Activated CD4-positive, alpha-beta T cell treated with anti-CD3 and anti-CD28 coated beads for 36 hours (primary cell): ENCODE measurements around the gene CRKL. TPM values are rescaled to one million over a fixed set of nuclear protein-coding genes. Genes with fewer than 3 reads are reported as not detected.
"Not testable (repeated sequence)": the region's sequence is repeated elsewhere in the genome, so short reads cannot be mapped to it uniquely, and the experiment has no call there.

ENCODE experiments used
- ATAC-seq: fragments of 200-7000 bp; cut with Tn5 transposase; one replicate; pipeline ENCODE4 v1.10.0; 2021; ENCODE audit warnings: mild to moderate bottlenecking, moderate library complexity
- CTCF ChIA-PET: fragments of 350-600 bp; sonication (Branson Sonifier 250); formaldehyde crosslinking; loops from one replicate; lab custom pipeline; 2021; ENCODE audit warnings: antibody characterized with exemption; lab: Charles Lee
- POLR2A ChIA-PET: fragments of 350-600 bp; sonication (Branson Sonifier 250); formaldehyde crosslinking; loops from one replicate; lab custom pipeline; 2021; ENCODE audit warnings: antibody characterized with exemption, inconsistent platforms; lab: Charles Lee
- DNase-seq: peaks from one replicate; pipeline ENCODE4 v3.0.0-alpha.2; 2020
- H3K27ac Mint-ChIP-seq: one replicate; pipeline ENCODE4 v1.8.0; 2021; ENCODE audit warnings: mixed read lengths
- H3K27me3 Mint-ChIP-seq: one replicate; pipeline ENCODE4 v1.8.0; 2021; ENCODE audit warnings: mixed read lengths
- H3K36me3 Mint-ChIP-seq: one replicate; pipeline ENCODE4 v1.8.0; 2021; ENCODE audit warnings: low read depth, mixed read lengths
- H3K4me1 Mint-ChIP-seq: one replicate; pipeline ENCODE4 v1.8.0; 2021; ENCODE audit warnings: mixed read lengths
- H3K4me3 Mint-ChIP-seq: one replicate; pipeline ENCODE4 v1.8.0; 2021; ENCODE audit warnings: mild to moderate bottlenecking, moderate library complexity, mixed read lengths
- H3K9me3 Mint-ChIP-seq: one replicate; pipeline ENCODE4 v1.8.0; 2021; ENCODE audit warnings: low read depth, mixed read lengths
- intact Hi-C, 2 experiments: fragments of 100-400 bp; cut with DNase I in 1 of 2; cut with micrococcal nuclease in 1 of 2; formaldehyde crosslinking; loops; one replicate each; pipeline versions ENCODE4 v1.14.2 to v1.15.1; 2022 to 2024; cut with DNase I, micrococcal nuclease
- total RNA-seq, 2 experiments: library from RNA; stranded (reverse); gene quantifications; one replicate each; pipeline ENCODE4 v1.2.3, GENCODE V29; 2021

Gene CRKL
- total RNA-seq, 2 experiments from 2014 or later, result 80.8 to 92.0 TPM

DNA sequence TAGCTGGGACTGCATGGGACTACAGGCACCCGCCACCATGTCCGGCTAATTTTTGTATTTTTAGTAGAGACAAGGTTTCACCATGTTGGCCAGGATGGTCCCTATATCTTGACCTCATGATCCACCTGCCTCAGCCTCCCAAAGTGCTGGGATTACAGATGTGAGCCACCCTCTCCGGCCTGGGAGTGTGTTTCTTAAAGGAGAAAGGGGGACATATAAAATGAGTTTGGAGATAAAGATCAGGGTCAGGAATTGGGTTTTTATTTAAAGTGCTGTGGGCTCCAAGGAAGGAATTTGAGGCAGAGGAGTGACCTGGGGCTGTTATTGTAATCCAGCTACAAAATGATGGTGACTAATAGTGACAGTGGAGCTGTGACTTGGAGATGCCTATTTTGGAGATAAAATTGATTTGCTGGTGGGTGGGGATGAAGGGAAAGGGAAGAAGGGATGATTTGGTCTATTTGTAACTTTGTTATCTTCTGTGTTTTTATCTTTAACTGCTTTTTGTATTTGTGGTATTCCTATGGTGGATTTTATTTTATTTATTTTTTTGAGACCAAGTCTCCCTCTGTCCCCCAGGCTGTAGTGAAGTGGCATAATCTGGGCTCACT lies 5.0 kb downstream of the CRKL start:
- ATAC-seq (no peak), DNase-seq (no peak)
- CTCF ChIA-PET, result interaction anchor here (0.6 kb wide), 2 partner anchors 70 to 174 kb away, joined by 3 read pairs; no protein-coding TSS in a partner anchor
- no peaks in the 10 kb centered on the region for H3K9me3 Mint-ChIP-seq
- peaks cover 48% of the 10 kb centered on the region for H3K36me3 Mint-ChIP-seq
- H3K4me1 Mint-ChIP-seq, result peaks cover 52% of the 10 kb centered on the region
- H3K27ac Mint-ChIP-seq, result peak overlapping the region; percentile 70
- intact Hi-C loops, result loop anchor here in 1 of 2 experiments (10.0 kb wide), 1 partner anchor 163 kb away; no protein-coding TSS in a partner anchor
- peak overlapping the region; percentile 22 for H3K4me3 Mint-ChIP-seq
- no peaks in the 10 kb centered on the region for H3K27me3 Mint-ChIP-seq
- POLR2A ChIA-PET, result interaction anchor here (0.7 to 1.0 kb wide), 2 partner anchors 11 to 68 kb away, joined by 3 to 4 read pairs; no protein-coding TSS in a partner anchor

DNA sequence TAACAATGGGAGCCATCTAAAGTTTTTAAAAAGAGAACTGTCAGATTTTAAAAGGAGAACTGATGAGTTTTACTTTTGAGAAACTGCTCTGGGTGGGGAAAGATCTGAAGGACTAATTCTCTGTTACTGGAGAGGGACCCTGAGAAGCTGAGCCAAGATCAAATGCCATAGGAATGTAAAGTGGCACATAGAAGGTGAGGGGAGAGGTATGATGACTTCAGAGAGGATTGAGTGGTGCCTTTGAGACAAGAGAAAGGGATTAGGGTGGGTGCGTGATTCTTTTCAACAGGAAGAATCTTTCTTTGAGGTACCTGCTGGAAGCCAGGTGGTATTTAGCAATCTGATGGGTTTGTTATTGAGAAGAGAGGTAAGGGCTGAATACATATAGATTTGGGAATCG lies 9.0 kb downstream of the CRKL start:
- DNase-seq (no peak), ATAC-seq (no peak)
- Mint-ChIP-seq H3K4me1 (peaks cover 54% of the 10 kb centered on the region), H3K36me3 (peaks cover 31% of the 10 kb centered on the region), H3K9me3 (no peaks in the 10 kb centered on the region), H3K4me3 (no peak overlapping the region), H3K27ac (peak overlapping the region; percentile 7), H3K27me3 (no peaks in the 10 kb centered on the region)
- ChIA-PET CTCF (interaction anchor here (1.0 to 1.1 kb wide), 2 partner anchors 100 to 102 kb away, joined by 3 read pairs; no protein-coding TSS in a partner anchor), POLR2A (interaction anchor here (0.6 kb wide), 1 partner anchor 687 kb away, joined by 4 read pairs; no protein-coding TSS in a partner anchor)
- intact Hi-C loops, result loop anchor here in 1 of 2 experiments (10.0 kb wide), 1 partner anchor 159 kb away; no protein-coding TSS in a partner anchor

DNA sequence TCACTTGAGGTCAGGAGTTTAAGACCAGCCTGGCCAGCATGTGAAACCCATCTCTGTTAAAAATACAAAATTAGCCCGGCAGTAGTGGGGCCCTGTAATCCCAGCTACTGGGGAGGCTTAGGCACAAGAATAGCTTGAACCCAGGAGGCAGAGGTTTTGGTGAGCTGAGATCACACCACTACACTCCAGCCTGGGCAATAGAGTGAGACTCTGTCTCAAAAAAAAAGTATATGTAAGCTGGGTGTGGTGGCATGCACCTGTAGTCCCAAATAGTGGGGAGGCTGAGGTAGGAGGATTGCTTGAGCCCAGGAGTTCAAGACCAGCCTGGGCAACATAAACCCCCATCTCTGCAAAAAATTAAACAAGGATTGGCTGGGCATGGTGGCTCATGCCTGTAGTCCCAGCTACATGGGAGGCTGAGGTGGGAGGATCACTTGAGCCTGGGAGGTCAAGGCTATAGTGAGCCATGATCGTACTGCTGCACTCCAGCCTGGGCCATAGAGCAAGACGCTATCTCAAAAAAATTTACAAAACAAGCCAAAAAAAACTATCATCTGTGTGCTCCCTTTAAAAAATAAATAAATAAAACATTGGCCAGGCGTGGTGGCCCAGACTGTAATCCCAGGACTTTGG lies 10.8 kb downstream of the CRKL start:
- Mint-ChIP-seq H3K4me1 (peaks cover 48% of the 10 kb centered on the region), H3K27me3 (no peaks in the 10 kb centered on the region), H3K36me3 (peaks cover 29% of the 10 kb centered on the region), H3K9me3 (no peaks in the 10 kb centered on the region), H3K27ac (no peak overlapping the region), H3K4me3 (no peak overlapping the region)
- intact Hi-C loops, result loop anchor here in 1 of 2 experiments (10.0 kb wide), 1 partner anchor 157 kb away; no protein-coding TSS in a partner anchor
- POLR2A ChIA-PET, result no interaction called here
- CTCF ChIA-PET, result interaction anchor here (0.8 kb wide), 1 partner anchor 18 kb away, joined by 3 read pairs; no protein-coding TSS in a partner anchor
- DNase-seq (no peak), ATAC-seq (no peak)

DNA sequence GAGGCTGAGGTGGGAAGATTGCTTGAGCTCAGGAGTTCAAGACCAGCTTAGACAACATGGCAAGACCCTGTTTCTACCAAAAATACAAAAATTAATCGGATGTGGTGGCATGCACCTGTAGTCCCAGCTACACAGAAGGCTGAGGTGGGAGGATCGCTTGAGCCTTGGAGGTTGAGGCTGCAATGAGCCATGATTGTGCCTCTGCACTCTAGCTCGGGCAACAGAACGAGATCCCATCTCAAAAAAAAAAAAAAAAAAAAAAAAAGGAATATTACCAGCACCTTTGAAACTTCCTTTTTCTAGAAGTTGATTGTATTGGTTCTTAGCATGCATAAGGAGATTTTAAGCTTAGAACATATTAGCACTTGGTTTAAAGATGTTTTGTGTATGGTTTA lies 11.4 kb downstream of the CRKL start:
- intact Hi-C loops, result loop anchor here in 1 of 2 experiments (10.0 kb wide), 1 partner anchor 156 kb away; no protein-coding TSS in a partner anchor
- no peak for ATAC-seq
- DNase-seq, result no peak
- Mint-ChIP-seq H3K27ac (no peak overlapping the region), H3K36me3 (peaks cover 29% of the 10 kb centered on the region), H3K27me3 (no peaks in the 10 kb centered on the region), H3K9me3 (no peaks in the 10 kb centered on the region), H3K4me1 (peaks cover 49% of the 10 kb centered on the region), H3K4me3 (no peak overlapping the region)
- CTCF ChIA-PET, result interaction anchor here (0.5 to 1.1 kb wide), 6 partner anchors 8 to 1018 kb away, joined by 3 to 5 read pairs (median 3); no protein-coding TSS in a partner anchor
- POLR2A ChIA-PET, result no interaction called here

DNA sequence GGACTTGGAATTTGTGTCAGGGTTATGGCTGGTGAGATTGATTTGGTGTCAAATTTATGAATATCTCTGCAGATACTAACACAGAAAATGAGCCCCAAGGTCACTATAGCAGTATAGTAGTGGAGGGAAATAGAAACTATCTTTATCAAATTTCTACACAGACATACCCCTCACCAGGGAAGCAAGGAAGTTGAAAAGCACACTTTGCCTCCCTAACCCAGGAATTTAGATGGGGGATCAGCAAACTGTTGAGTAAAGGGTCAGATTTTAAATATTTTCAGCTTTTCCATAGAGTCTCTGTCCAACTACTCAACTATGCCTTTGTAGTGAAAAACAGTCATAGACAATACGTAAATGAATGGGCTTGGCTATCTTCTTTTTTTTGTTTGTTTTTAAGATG lies 12.8 kb downstream of the CRKL start:
- DNase-seq (no peak), ATAC-seq (no peak)
- Mint-ChIP-seq H3K4me1 (peaks cover 48% of the 10 kb centered on the region), H3K4me3 (no peak overlapping the region), H3K27ac (no peak overlapping the region), H3K27me3 (no peaks in the 10 kb centered on the region), H3K36me3 (peaks cover 38% of the 10 kb centered on the region), H3K9me3 (no peaks in the 10 kb centered on the region)
- ChIA-PET POLR2A (no interaction called here), CTCF (interaction anchor here (1.1 kb wide), 1 partner anchor 9 kb away, joined by 3 read pairs; no protein-coding TSS in a partner anchor)
- intact Hi-C loops, result no loop called here

DNA sequence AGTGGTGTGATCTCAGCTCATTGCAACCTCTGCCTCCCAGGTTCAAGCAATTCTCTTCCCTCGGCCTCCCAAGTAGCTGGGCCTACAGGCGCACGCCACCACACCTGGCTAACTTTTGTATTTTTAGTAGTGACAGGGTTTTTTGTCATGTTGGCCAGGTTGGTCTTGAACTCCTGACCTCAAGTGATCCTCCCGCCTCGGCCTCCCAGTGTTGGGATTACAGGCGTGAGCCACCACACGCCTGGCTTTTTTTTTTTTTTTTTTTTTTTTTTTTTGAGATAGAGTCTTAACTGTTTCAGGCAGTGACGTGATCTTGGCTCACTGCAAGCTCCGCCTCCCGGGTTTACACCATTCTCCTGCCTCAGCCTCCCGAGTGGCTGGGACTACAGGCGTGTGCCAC lies 13.2 kb downstream of the CRKL start:
- ATAC-seq, H3K4me3 Mint-ChIP-seq, H3K27ac Mint-ChIP-seq, H3K9me3 Mint-ChIP-seq, intact Hi-C loops, DNase-seq, POLR2A ChIA-PET, H3K27me3 Mint-ChIP-seq: not testable (repeated sequence)
- Mint-ChIP-seq H3K36me3 (peaks cover 39% of the 10 kb centered on the region), H3K4me1 (peaks cover 49% of the 10 kb centered on the region)
- CTCF ChIA-PET, result interaction anchor here (1.2 kb wide), 1 partner anchor 10 kb away, joined by 4 read pairs; no protein-coding TSS in a partner anchor

DNA sequence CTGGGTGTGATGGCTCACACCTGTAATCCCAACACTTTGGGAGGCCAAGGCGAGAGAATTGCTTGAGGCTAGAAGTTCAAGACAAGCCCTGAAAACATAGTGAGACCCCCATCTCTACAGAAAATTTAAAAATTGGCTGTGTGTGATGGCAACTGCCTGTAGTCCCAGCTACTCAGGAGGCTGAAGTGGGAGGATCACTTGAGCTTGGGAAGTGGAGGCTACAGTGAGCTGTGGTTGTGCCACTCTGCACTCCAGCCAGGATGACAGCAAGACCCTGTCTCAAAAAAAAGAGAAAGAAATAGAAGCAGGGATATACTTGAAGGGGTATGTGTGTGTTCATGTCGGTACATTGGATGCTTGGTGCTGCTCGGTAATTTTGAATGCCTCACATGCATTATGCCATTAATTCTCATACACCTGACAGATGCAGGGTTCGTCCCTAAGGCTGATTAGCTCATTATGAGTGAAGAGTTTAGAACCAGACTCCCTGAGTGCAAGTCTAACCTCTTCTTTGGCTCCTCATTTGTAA lies 14.0 kb downstream of the CRKL start:
- Mint-ChIP-seq H3K4me3 (no peak overlapping the region), H3K27ac (no peak overlapping the region), H3K4me1 (peaks cover 47% of the 10 kb centered on the region), H3K9me3 (no peaks in the 10 kb centered on the region), H3K36me3 (peaks cover 39% of the 10 kb centered on the region), H3K27me3 (no peaks in the 10 kb centered on the region)
- ATAC-seq (no peak), DNase-seq (no peak)
- CTCF ChIA-PET, result interaction anchor here (0.6 to 1.2 kb wide), 2 partner anchors 11 to 41 kb away, joined by 3 to 4 read pairs; no protein-coding TSS in a partner anchor
- intact Hi-C loops, result no loop called here
- POLR2A ChIA-PET, result interaction anchor here (0.7 kb wide), 1 partner anchor 20 kb away, joined by 3 read pairs; no protein-coding TSS in a partner anchor

DNA sequence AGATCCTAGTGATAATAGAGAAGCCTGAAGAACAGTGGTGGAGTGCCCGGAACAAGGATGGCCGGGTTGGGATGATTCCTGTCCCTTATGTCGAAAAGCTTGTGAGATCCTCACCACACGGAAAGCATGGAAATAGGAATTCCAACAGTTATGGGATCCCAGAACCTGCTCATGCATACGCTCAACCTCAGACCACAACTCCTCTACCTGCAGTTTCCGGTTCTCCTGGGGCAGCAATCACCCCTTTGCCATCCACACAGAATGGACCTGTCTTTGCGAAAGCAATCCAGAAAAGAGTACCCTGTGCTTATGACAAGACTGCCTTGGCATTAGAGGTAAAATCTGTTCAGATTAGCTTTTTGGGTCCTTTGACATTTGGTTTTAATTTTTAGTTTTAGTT lies 16.7 kb downstream of the CRKL start:
- peaks cover 46% of the 10 kb centered on the region for H3K36me3 Mint-ChIP-seq
- H3K27me3 Mint-ChIP-seq, result no peaks in the 10 kb centered on the region
- CTCF ChIA-PET, result interaction anchor here (0.6 to 0.7 kb wide), 2 partner anchors 133 to 140 kb away, joined by 3 read pairs; no protein-coding TSS in a partner anchor
- H3K27ac Mint-ChIP-seq, result no peak overlapping the region
- no peak for ATAC-seq
- no peak for DNase-seq
- intact Hi-C loops, result no loop called here
- POLR2A ChIA-PET, result no interaction called here
- no peaks in the 10 kb centered on the region for H3K9me3 Mint-ChIP-seq
- H3K4me3 Mint-ChIP-seq, result no peak overlapping the region
- H3K4me1 Mint-ChIP-seq, result peaks cover 64% of the 10 kb centered on the region

DNA sequence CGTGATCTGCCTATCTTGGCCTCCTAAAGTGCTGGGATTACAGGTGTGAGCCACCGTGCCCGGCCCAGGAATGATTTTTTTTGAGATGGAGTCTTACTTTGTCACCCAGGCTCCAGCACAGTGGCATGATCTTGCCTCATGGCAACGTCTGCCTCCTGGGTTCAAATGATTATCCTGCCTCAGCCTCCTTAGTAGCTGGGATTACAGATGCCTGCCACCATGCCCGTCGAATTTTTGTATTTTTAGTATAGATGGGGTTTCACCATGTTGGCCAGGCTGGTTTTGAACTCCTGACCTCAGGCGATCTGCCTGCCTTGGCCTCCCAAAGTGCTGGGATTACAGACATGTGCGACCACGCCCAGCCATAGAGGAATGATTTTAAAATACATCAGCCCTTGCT lies 17.8 kb downstream of the CRKL start:
- CTCF ChIA-PET, result interaction anchor here (0.7 kb wide), 1 partner anchor 123 kb away, joined by 3 read pairs; no protein-coding TSS in a partner anchor
- intact Hi-C loops, POLR2A ChIA-PET, H3K27me3 Mint-ChIP-seq, DNase-seq, H3K27ac Mint-ChIP-seq, H3K9me3 Mint-ChIP-seq, H3K4me3 Mint-ChIP-seq, ATAC-seq: not testable (repeated sequence)
- Mint-ChIP-seq H3K36me3 (peaks cover 46% of the 10 kb centered on the region), H3K4me1 (peaks cover 69% of the 10 kb centered on the region)

DNA sequence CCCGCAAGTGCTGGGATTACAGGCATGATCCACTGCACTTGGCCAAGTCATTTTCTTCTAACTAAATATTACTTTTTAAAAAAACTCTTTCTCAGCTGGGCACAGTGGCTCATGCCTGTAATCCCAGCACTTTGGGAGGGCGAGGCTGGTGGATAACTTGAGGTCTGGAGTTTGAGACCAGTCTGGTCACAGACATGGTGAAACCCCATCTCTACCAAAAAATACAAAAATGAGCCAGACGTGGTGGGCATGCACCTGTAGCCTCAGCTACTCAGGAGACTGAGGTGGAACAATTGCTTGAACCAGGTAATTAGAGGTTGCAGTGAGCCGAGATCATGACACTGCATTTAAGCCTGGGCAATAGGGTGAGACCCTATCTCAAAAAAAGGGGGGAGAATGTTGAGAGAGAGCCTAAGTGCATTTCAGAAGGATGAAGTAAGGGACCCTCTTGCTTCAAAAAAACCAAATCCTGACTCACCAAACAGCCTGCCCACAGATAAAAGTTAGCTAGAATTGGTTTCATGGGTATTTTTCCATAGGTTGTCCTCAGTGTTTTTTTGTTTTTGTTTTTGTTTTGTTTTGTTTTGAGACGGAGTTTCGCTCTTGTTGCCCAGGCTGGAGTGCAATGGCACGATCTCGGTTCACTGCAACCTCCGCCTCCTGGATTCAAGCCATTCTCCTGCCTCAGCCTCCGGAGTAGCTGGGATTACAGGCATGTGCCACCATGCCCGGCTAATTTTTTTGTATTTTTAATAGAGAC lies 18.8 kb downstream of the CRKL start:
- H3K27me3 Mint-ChIP-seq, DNase-seq, H3K27ac Mint-ChIP-seq, H3K9me3 Mint-ChIP-seq, ATAC-seq, intact Hi-C loops, H3K4me3 Mint-ChIP-seq: not testable (repeated sequence)
- H3K4me1 Mint-ChIP-seq, result peaks cover 74% of the 10 kb centered on the region
- peaks cover 52% of the 10 kb centered on the region for H3K36me3 Mint-ChIP-seq
- ChIA-PET CTCF (interaction anchor here (0.8 to 1.0 kb wide), 3 partner anchors 13 to 24 kb away, joined by 3 read pairs; no protein-coding TSS in a partner anchor), POLR2A (interaction anchor here (0.6 kb wide), 1 partner anchor 40 kb away, joined by 3 read pairs; no protein-coding TSS in a partner anchor)
